ENCODE measurements around the gene GABARAPL1. TPM values are rescaled to one million over a fixed set of nuclear protein-coding genes. Genes with fewer than 3 reads are reported as not detected.

The GABARAPL1 gene
- total RNA-seq = 10 to 100 TPM; 13.1 to 14.0 TPM

DNA sequence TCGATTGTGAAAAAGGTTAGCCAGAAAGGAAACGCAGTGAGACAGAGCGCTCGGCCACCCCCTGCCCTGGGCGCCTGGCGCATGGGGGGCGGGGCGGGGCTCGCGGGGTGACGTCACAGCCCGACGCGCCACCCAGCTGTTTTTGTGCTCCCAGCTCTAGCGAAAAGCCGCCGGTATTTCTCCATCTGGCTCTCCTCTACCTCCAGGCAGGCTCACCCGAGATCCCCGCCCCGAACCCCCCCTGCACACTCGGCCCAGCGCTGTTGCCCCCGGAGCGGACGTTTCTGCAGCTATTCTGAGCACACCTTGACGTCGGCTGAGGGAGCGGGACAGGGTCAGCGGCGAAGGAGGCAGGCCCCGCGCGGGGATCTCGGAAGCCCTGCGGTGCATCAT lies at the start of gene GABARAPL1:
GABARAPL1 (plus strand) TSS at position 139 of the 393 bp plus-strand sequence; CDS start at position 392, 253 bp downstream.
- DNase-seq = peak; percentile 78
- Mint-ChIP-seq H3K9me3 (no peaks in the 10 kb centered on the region), H3K27me3 (peaks cover 2% of the 10 kb centered on the region), H3K4me1 (peaks cover 33% of the 10 kb centered on the region), H3K4me3 (peak within 1 kb of the TSS; percentile 91), H3K36me3 (ENCODE audit: low read depth) (peaks cover 4% of the 10 kb centered on the region), H3K27ac (peak within 1 kb of the TSS; percentile 85)
- POLR2A ChIA-PET = interaction anchor here (0.7 to 2.2 kb wide), 7 partner anchors 14 to 959 kb away, joined by 3 to 7 read pairs (median 5); partner anchors contain the start of genes CD69, MAGOHB and SMIM10L1
- CTCF ChIA-PET = interaction anchor here (1.5 to 2.6 kb wide), 2 partner anchors 44 to 59 kb away, joined by 5 to 9 read pairs; no protein-coding TSS in a partner anchor

- no peaks in the 10 kb centered on the region for H3K4me1 Mint-ChIP-seq
- POLR2A ChIA-PET = interaction anchor here (0.7 kb wide), 1 partner anchor 826 kb away, joined by 3 read pairs; no protein-coding TSS in a partner anchor
- H3K4me3 Mint-ChIP-seq = no peak overlapping the region
- peaks cover 31% of the 10 kb centered on the region for H3K27me3 Mint-ChIP-seq
- H3K27ac Mint-ChIP-seq = no peak overlapping the region
- no peak for DNase-seq
- CTCF ChIA-PET = interaction anchor here (3.5 kb wide), 1 partner anchor 11 kb away, joined by 16 read pairs; no protein-coding TSS in a partner anchor
- H3K36me3 Mint-ChIP-seq (ENCODE audit: low read depth) = no peaks in the 10 kb centered on the region
- no peaks in the 10 kb centered on the region for H3K9me3 Mint-ChIP-seq
Observed at GRCh38 chr12:10163084-10163483, 49.6 kb upstream of the GABARAPL1 start.

DNA sequence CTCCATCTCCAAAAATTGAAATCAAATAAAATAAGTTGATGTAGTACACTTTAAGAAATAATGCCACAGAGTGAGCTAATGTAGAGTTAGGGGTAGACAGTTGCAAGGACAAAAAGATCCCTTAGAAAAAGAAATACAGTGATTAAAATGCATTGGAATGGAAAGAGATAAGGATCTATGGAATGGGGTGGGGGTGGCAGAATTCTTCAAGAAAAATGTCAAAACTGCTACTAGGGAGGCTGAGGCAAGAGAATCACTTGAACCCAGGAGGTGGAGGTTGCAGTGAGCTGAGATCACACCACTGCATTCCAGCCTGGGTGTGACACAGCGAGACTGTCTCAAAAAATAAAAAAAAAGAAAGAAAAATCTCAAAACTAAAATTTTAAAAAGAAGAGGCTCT lies 47.3 kb upstream of the GABARAPL1 start:
- H3K4me3 Mint-ChIP-seq = no peak overlapping the region
- no peaks in the 10 kb centered on the region for H3K36me3 Mint-ChIP-seq (ENCODE audit: low read depth)
- ChIA-PET POLR2A (no interaction called here), CTCF (no interaction called here)
- no peaks in the 10 kb centered on the region for H3K4me1 Mint-ChIP-seq
- no peak for DNase-seq
- H3K27me3 Mint-ChIP-seq = peaks cover 22% of the 10 kb centered on the region
- no peak overlapping the region for H3K27ac Mint-ChIP-seq
- no peaks in the 10 kb centered on the region for H3K9me3 Mint-ChIP-seq

GRCh38 chr12:10167599-10167998 lies 45.1 kb upstream of the GABARAPL1 start:
- H3K27ac Mint-ChIP-seq = no peak overlapping the region
- CTCF ChIA-PET = no interaction called here

DNA sequence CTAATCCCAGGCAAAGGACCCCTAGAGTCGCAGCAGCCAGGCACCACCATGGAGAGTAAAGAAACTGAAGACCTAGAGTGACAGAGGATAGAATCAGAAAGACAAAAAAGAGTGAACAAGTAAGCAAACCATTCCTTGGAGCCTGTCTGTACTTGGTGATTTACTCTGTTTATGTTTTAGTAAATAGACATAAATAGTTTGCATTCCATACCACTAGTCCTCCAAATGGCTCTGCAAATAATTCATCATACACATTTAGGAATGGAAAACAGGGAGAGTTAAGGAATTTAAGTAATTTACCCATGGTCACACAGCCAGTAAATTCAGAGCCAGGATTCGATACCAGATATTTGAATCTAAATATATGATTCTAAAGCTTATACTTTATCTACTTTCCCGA lies 43.6 kb upstream of the GABARAPL1 start:
- CTCF ChIA-PET = interaction anchor here (1.4 kb wide), 1 partner anchor 16 kb away, joined by 6 read pairs; no protein-coding TSS in a partner anchor
- POLR2A ChIA-PET = no interaction called here
- Mint-ChIP-seq H3K4me3 (no peak overlapping the region), H3K27ac (no peak overlapping the region), H3K4me1 (no peaks in the 10 kb centered on the region), H3K27me3 (peaks cover 29% of the 10 kb centered on the region), H3K36me3 (ENCODE audit: low read depth) (no peaks in the 10 kb centered on the region), H3K9me3 (no peaks in the 10 kb centered on the region)
- DNase-seq = no peak

More at GRCh38 chr12:10167599-10167998, 45.1 kb upstream of the GABARAPL1 start:
- Mint-ChIP-seq H3K4me3 (no peak overlapping the region), H3K4me1 (no peaks in the 10 kb centered on the region), H3K36me3 (ENCODE audit: low read depth) (no peaks in the 10 kb centered on the region), H3K9me3 (no peaks in the 10 kb centered on the region), H3K27me3 (peaks cover 25% of the 10 kb centered on the region)
- POLR2A ChIA-PET = no interaction called here
- DNase-seq = no peak

GRCh38 chr12:10170216-10170615 lies 42.5 kb upstream of the GABARAPL1 start:
- POLR2A ChIA-PET = no interaction called here
- H3K27ac Mint-ChIP-seq = no peak overlapping the region
- H3K27me3 Mint-ChIP-seq = peaks cover 33% of the 10 kb centered on the region

DNA sequence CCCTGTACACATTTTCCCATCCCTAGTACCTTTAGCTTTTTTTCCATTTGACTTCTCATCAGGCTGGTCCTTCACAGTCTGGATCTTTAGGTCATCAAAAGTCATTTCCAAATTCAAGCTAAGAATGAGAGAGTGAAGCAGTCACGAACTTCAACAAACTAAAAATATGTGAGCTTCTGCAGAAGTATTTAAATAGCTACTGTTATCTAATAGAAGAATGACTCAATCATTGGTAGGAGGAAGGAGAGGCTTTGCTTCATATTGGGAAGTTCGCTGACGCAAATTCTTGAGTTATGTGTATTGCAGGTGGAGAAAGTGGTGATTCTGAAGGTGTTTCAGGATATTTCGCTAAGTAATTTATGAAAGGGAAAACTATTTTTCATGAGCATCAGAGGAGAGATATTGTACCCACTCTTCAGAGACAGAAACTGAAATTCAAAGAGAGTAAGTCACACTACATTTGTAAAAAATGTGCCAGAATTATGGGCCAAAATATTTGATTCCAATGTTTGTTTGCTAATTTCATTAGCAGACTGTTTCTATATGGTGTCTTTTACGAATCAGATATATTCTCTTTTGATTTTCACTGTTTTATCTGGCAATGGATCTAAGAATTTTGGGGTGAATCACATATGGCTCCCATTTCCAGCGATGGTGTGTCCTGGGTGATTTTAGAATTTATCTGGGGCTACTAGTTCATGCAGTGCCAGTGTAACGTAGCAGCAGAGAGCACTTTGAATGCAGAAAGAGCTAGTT lies 40.5 kb upstream of the GABARAPL1 start, which contains the start of gene OLR1:
OLR1 (minus strand) TSS at position 160 of the 756 bp plus-strand sequence; CDS start at position 105, 55 bp downstream.
- Mint-ChIP-seq H3K27ac (no peak within 1 kb of the TSS), H3K9me3 (no peaks in the 10 kb centered on the region), H3K27me3 (peaks cover 36% of the 10 kb centered on the region), H3K4me1 (no peaks in the 10 kb centered on the region), H3K36me3 (ENCODE audit: low read depth) (no peaks in the 10 kb centered on the region), H3K4me3 (no peak within 1 kb of the TSS)
- DNase-seq = no peak
- POLR2A ChIA-PET = no interaction called here
- CTCF ChIA-PET = interaction anchor here (0.6 to 2.8 kb wide), 2 partner anchors 19 to 20 kb away, joined by 3 to 10 read pairs; no protein-coding TSS in a partner anchor

More at GRCh38 chr12:10170216-10170615, 42.5 kb upstream of the GABARAPL1 start:
- no peaks in the 10 kb centered on the region for H3K9me3 Mint-ChIP-seq
- H3K36me3 Mint-ChIP-seq (ENCODE audit: low read depth) = no peaks in the 10 kb centered on the region
- H3K4me3 Mint-ChIP-seq = no peak overlapping the region
- CTCF ChIA-PET = interaction anchor here (1.4 to 2.8 kb wide), 2 partner anchors 17 to 18 kb away, joined by 6 to 10 read pairs; no protein-coding TSS in a partner anchor
- no peak for DNase-seq
- H3K4me1 Mint-ChIP-seq = no peaks in the 10 kb centered on the region

GRCh38 chr12:10174986-10175614 lies 37.6 kb upstream of the GABARAPL1 start:
- no peak overlapping the region for H3K4me3 Mint-ChIP-seq
- peaks cover 38% of the 10 kb centered on the region for H3K27me3 Mint-ChIP-seq
- DNase-seq = no peak
- ChIA-PET CTCF (no interaction called here), POLR2A (no interaction called here)
- no peaks in the 10 kb centered on the region for H3K9me3 Mint-ChIP-seq
- H3K4me1 Mint-ChIP-seq = no peaks in the 10 kb centered on the region
- no peak overlapping the region for H3K27ac Mint-ChIP-seq
- H3K36me3 Mint-ChIP-seq (ENCODE audit: low read depth) = no peaks in the 10 kb centered on the region

DNA sequence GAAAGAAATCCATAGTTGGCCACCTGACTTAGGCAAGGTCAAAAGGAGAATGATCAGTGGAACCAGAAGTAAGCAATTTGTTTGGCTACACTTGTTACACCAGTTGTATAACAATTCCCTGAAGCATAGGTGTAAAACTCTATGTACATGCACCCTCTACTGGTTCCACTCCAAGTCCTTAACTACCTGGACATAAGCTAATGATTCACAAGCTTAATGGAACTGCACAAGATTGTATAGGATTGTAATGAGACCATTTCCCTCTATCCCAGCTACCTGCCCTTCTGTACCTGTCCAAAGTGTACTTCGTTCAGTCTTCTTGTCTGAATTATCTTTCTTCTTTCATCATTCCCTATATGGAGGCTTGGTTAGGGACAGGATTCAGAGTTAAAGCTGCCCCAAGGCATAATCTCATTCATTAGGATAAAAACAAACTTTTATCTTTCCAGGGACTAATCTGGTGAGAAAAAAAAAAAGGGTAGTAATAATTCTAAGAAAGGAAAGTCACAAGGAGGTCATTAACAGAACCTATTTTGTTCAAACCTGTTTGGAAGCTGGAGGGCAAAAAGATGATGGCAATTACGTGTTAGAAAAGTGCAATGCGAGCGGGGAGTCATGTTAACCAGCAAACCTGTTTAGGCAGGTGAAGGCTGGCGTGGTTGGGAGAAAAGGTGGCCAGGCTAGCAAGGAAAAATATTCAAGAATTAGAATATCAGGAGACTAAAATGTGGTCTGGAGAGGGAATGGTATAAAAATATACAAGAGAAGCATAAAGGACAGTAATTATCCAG lies 36.6 kb upstream of the GABARAPL1 start:
- ChIA-PET POLR2A (no interaction called here), CTCF (interaction anchor here (0.7 to 1.6 kb wide), 2 partner anchors 23 to 211 kb away, joined by 3 to 5 read pairs; no protein-coding TSS in a partner anchor)
- Mint-ChIP-seq H3K27ac (no peak overlapping the region), H3K36me3 (ENCODE audit: low read depth) (no peaks in the 10 kb centered on the region), H3K9me3 (no peaks in the 10 kb centered on the region), H3K27me3 (peaks cover 35% of the 10 kb centered on the region), H3K4me1 (no peaks in the 10 kb centered on the region), H3K4me3 (no peak overlapping the region)
- DNase-seq = no peak

DNA sequence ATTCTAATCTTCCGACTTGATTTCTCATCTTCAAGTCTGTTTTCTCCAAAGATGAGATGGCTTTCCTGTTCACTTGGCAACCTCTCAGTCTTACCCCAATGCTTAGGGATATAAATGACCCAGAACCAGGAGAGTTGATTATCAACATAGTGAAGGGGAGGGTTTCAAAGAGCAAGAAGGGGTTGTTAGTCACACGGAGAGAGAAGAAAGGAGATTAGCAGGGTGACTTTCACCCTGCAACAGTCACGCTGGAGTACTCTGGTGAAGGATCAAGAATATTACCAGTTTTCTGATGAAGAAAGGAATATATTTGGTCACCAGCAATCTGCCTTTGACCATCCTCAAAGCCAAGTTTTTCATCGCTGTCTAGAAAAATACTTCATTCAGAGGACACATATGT lies 33.9 kb upstream of the GABARAPL1 start, which contains the start of gene TMEM52B:
TMEM52B (plus strand) TSS at position 212 of the 400 bp plus-strand sequence. CDS start 543 bp downstream, outside the sequence.
- no peaks in the 10 kb centered on the region for H3K4me1 Mint-ChIP-seq
- H3K27ac Mint-ChIP-seq = no peak within 1 kb of the TSS
- no peak within 1 kb of the TSS for H3K4me3 Mint-ChIP-seq
- peaks cover 35% of the 10 kb centered on the region for H3K27me3 Mint-ChIP-seq
- no peak for DNase-seq
- CTCF ChIA-PET = no interaction called here
- POLR2A ChIA-PET = no interaction called here
- H3K9me3 Mint-ChIP-seq = no peaks in the 10 kb centered on the region
- no peaks in the 10 kb centered on the region for H3K36me3 Mint-ChIP-seq (ENCODE audit: low read depth)

- Mint-ChIP-seq H3K27ac (no peak overlapping the region), H3K9me3 (no peaks in the 10 kb centered on the region), H3K36me3 (ENCODE audit: low read depth) (no peaks in the 10 kb centered on the region), H3K4me1 (no peaks in the 10 kb centered on the region), H3K4me3 (no peak overlapping the region), H3K27me3 (peaks cover 43% of the 10 kb centered on the region)
- no peak for DNase-seq
- POLR2A ChIA-PET = no interaction called here
- CTCF ChIA-PET = no interaction called here
Observed at GRCh38 chr12:10179776-10180181, 32.9 kb upstream of the GABARAPL1 start.

DNA sequence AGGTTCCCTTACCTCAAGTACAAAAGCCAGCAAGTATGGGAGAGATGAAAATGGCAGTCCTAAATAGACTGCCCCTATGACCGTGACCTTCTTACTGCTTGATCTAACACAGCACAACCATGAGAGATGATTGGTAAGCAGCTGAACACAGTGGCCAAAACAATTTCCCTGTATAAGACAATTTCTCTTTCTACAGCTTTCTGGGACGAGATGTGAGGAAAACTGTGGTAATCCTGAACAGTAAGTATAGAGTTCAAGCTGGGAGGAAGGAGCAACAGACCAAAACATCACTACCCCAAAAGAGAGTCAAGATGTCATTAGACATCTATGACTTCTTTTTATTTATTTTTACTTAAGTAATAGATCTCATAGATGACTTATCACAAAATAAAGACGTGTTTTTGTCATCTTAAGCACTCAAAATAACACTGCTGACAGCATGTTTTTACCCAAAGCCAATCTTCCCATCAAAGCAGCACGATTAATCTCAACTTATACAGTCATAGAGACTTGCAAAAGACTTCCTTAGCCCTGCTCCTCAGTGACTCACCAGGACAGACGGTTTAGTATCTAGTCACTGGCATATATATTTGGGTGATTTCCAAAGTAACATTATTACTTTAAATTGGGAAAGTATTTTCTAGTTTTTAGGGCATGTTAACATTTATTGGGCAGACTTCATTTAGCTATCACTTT lies 30.2 kb upstream of the GABARAPL1 start:
- H3K9me3 Mint-ChIP-seq = no peaks in the 10 kb centered on the region
- H3K4me3 Mint-ChIP-seq = no peak overlapping the region
- H3K36me3 Mint-ChIP-seq (ENCODE audit: low read depth) = no peaks in the 10 kb centered on the region
- H3K27ac Mint-ChIP-seq = no peak overlapping the region
- ChIA-PET CTCF (no interaction called here), POLR2A (no interaction called here)
- peaks cover 41% of the 10 kb centered on the region for H3K27me3 Mint-ChIP-seq
- DNase-seq = no peak
- H3K4me1 Mint-ChIP-seq = no peaks in the 10 kb centered on the region
